Activated CD4-positive, CD25-positive, alpha-beta regulatory T cell treated with anti-CD3 and anti-CD28 coated beads, Interleukin-2, amount 50 U/mL, for 72 hours (primary cell): ENCODE data around the gene GLCCI1.
"Not testable (repeated sequence)": the region's sequence is repeated elsewhere in the genome, so short reads cannot be mapped to it uniquely, and the experiment has no call there.

Experiments
- DNase-seq: peaks from one replicate; pipeline ENCODE4 v3.0.0; 2021

The GLCCI1 gene

DNA sequence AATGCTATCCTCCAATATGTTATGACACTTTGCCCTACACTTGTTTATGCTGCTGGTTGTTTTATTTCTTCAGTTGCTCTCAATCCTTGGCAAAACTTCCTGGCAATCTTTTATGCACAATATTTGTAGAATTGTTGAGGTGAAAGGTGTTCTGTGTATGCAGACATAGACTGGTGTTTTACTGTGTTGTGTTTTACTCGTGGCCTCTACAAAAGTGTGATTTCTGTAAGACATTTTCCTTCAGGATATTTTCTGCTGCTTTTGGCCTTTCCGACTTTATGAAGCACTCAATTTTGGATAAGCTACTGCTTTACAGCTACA lies 21.8 kb downstream of the GLCCI1 start:
- DNase-seq = no peak

- no peak for DNase-seq
These were observed 23.9 kb downstream of the GLCCI1 start for GRCh38 chr7:7992506-7992905.

DNA sequence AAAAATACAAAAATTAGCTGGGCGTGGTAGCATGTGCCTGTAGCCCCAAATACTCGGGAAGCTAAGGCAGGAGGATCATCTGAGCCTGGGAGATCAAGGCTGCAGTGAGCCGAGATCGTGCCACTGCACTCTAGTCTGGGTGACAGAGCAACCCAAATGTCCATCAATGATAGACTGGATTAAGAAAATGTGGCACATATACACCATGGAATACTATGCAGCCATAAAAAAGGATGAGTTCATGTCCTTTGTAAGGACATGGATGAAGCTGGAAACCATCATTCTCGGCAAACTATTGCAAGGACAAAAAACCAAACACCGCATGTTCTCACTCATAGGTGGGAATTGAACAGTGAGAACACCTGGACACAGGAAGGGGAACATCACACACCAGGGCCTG lies 26.8 kb downstream of the GLCCI1 start:
- DNase-seq = not testable (repeated sequence)

GRCh38 chr7:7996568-7996967 lies 28.0 kb downstream of the GLCCI1 start:
- no peak for DNase-seq

- DNase-seq = no peak
These were observed 31.8 kb downstream of the GLCCI1 start for GRCh38 chr7:8000315-8000941.

DNA sequence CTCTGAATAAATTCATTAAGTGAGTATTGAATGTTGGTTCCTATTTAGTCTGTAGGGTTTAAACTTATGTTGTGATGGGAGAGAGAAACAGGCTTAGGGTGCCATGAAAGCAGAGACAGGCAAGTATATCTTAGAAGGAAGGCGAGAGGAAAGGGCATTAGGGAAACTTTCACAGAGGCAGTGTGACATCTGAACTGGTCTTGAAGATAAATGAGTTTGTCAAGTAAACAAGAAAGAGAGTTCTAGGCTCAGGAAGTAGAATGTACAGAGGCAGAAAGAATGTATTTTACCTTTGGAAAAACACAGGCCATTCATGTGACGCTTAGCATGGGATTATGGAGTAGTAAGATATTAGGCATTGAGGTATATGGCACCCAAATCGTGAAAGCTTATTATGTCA lies 34.5 kb downstream of the GLCCI1 start:
- no peak for DNase-seq

GRCh38 chr7:8005279-8005678 lies 36.7 kb downstream of the GLCCI1 start:
- DNase-seq = no peak

DNA sequence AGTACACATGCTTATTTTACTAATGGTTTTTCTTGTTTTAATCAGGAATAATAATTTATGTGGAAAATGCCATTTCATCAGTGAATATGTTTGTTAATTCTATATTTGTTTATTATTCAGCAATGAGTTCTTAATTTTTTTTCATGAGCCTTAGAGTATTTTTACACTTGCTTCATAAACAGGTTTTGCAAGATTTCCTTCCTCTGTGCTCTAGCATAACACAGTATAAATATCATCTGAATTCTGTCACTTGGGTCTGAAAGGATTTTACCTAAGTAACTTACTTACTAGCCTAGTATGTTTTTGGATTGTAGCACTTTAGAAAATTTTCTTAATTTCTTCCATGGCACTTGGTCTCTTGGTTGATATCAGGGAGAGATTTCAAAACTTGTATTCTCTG lies 45.8 kb downstream of the GLCCI1 start:
- no peak for DNase-seq

DNA sequence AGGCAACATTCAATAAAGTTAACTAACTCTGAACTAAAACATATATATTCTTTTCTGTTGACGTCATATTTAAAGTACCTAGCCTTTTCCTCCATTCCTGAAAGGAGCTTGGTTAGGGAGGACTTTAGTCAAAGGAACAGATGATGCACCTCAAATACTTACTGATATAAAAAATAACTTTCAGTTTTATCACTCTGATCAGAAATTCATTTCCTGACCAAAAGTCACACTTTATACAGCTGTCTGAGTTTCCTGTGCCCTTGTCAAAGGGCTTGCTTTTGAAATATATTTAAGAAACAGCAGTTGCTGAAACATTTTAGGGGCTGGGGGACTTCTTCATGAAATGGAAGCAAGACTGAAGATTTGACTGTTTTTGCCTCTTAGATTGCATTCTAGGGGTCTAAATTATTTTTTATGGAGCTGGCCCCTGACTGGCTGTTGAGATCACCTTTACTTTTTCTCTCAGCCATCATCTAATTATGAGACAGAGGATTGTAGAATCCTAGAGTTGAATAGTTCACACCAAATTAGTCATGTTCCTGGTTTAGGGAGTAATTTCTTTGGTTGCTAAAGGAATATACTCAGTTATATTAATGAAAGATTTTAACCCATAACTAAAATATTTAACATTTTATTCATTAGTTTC lies 46.6 kb downstream of the GLCCI1 start:
- DNase-seq = no peak

DNA sequence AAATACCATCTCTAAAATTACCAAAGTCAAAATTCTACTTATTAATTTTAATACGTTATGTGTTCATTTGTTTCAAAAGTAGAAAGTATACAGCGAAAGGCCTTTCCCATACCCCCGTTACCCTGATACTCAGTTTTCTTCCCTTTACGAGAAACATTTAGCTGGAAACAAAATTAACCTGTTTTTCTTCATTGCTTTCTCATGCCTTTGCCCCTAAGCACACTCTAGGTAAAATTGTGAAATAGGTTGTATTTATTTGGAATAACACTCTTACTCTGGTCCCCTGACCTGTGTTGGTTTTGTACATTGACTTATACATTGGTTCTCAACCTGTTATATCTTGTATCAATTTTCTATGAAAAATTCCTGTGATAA lies 47.1 kb downstream of the GLCCI1 start:
- DNase-seq = no peak

DNA sequence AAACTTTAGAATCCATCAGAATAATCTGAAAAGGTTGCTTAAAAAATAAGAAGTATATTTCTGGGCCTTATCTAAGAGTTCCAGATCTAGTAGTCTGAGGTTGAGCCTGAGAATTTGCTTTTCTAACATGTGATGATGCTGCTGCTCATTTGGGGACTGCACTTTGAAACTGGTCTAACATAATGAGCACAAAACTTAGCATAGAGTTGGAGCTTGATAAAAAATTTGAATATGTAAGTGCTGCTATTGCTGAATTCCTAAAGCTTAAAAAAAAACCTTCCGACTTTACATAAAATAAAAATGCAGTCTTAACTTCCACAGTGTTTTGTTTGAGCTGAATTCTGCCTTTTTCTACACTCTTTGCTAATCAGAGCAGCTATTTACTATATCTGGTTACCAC lies 48.8 kb downstream of the GLCCI1 start:
- no peak for DNase-seq

DNA sequence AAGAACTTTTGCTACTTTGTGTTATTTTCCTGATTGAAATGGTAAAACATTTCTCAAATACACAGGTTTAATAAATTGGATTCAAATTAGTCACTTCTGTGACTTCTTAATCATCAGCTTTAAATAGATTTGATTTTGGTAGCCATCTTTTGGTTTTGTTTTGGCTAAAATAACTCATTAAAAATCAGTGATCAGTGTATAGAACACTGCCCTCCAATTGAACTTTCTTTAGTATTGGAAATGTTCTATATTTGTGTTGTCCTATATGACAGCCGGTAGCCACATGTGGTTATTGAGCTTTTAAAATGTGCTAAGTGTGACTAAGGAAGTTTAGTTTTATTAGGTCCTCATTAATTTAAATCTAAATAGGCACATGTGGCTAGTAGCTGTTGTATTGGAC lies 50.4 kb downstream of the GLCCI1 start:
- no peak for DNase-seq

GRCh38 chr7:8022628-8023027 lies 54.0 kb downstream of the GLCCI1 start:
- DNase-seq = no peak

DNA sequence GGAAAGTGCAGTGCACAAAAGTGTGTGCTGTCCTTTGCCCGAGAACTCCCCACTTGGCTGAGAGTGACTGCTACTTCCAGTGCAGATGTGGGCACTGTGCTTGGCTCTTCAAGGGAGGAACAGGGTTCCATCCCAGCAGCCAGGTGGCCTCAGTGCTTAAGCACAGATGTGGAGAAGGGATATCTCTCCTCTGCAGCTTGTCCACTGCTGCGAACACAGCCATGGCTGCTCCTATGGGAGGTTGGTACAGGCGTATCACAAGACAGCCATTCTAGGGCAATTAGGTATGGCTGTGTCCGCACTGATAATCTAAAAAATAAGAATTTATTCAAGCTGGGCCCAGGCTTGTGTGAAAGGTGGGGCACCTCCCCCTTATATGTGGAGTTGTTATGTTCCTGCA lies 66.6 kb downstream of the GLCCI1 start:
- no peak for DNase-seq

DNA sequence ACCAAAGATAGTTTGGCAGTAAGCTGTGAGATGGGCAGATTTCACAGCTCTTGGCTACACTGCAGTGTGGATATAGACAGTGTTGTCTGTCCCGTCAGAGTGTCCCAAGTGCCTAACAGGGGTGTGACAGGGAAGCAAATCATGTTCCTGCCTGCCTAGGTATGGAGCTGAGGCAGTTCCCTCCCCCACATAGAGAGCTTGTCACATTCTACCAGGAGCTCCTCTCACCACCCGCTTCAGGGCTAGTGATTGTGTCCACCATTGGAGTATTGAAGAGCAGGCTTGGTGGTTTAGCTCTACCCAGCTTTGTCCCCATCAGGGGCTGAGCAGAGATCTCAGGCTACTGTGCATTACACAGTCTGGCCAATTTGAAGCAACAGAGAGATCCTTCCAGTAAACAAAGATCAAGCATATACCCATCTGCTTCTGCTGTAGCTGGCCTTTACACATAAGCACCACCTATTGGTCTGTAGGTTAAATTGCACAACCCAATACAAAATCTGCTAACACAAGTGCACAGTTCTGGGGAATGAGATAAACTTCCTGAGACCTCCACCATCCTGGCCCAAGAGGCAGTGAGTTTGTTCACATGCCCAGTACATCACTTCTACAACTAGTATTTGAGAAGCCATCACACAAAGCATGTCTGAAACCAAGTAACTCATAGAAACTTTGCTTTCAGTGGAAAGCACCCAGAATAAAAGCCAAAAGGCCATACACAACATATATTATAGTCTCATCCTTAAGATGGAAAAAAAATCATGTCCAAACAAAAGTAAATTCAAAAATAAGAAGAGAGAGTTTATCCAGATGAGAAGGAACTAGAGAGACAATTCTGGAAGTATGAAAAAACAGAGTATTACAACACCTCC lies 67.3 kb downstream of the GLCCI1 start:
- no peak for DNase-seq

- no peak for DNase-seq
These were observed 68.6 kb downstream of the GLCCI1 start for GRCh38 chr7:8037151-8037550.

DNA sequence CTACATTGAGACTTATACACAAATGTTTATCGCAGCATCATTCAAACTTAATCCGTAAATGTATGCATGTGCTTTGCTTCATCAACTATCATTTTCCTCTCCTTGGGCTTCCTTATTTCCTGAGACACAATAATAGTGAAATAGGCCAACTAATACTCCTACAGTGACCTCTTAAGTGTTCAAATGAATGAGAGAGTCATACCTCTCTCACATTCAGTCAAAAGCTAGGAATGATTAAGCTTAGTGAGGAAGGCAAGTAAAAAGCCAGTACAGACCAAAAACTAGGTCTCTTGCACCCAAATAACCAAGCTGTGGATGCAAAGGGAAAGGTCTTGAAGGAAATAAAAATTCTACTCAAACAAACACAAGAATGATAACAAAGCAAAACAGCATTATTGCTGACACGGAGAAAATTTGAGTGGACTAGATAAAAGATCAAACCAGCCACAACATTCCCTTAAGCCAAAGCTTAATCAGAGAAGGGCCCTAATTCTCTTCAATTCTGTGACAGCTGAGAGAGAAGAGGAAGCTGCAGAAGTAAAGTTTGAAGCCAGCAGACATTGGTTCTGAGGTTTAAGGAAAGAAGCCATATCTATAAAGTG lies 72.3 kb downstream of the GLCCI1 start:
- DNase-seq = no peak

GRCh38 chr7:8042796-8043535 lies 74.4 kb downstream of the GLCCI1 start:
- no peak for DNase-seq

GRCh38 chr7:8044761-8045430 lies 76.3 kb downstream of the GLCCI1 start:
- DNase-seq = no peak

GRCh38 chr7:8048067-8048466 lies 79.5 kb downstream of the GLCCI1 start:
- DNase-seq = not testable (repeated sequence)

GRCh38 chr7:8051373-8051772 lies 82.8 kb downstream of the GLCCI1 start:
- no peak for DNase-seq

GRCh38 chr7:8051998-8052397 lies 83.4 kb downstream of the GLCCI1 start:
- no peak for DNase-seq

- no peak for DNase-seq
These were observed 84.2 kb downstream of the GLCCI1 start for GRCh38 chr7:8052824-8053223.
